Kidney glomerular epithelial cell (primary cell): ENCODE measurements around the gene UBA52.
"Not testable (repeated sequence)": the region's sequence is repeated elsewhere in the genome, so short reads cannot be mapped to it uniquely, and the experiment has no call there.

Experiments
- DNase-seq: peaks from one replicate; lab custom pipeline; 2025; lab: John Stamatoyannopoulos, UW

The UBA52 gene

GRCh38 chr19:18557411-18558201, 14.1 kb upstream of the UBA52 start, which contains the start of gene KXD1:
TSS of gene KXD1 (plus strand) at chr19:18557870. CDS start at chr19:18562057, 4,187 bp downstream.
- DNase-seq: peak; percentile 89

GRCh38 chr19:18558202-18558555, 13.5 kb upstream of the UBA52 start:
- no peak for DNase-seq

GRCh38 chr19:18558604-18559003, 13.1 kb upstream of the UBA52 start:
- DNase-seq: no peak

- DNase-seq: no peak
Observed at GRCh38 chr19:18559685-18560084, 12.0 kb upstream of the UBA52 start.

- DNase-seq: no peak
Observed at GRCh38 chr19:18562086-18562485, 9.6 kb upstream of the UBA52 start.

- DNase-seq: no peak
Observed at GRCh38 chr19:18566953-18567352, 4.7 kb upstream of the UBA52 start.

GRCh38 chr19:18568367-18568766, 3.3 kb upstream of the UBA52 start:
- DNase-seq: no peak

GRCh38 chr19:18574691-18575291, 3.1 kb downstream of the UBA52 start:
- no peak for DNase-seq

- DNase-seq: no peak
Observed at GRCh38 chr19:18576383-18576782, 4.7 kb downstream of the UBA52 start.

- DNase-seq: no peak
Observed at GRCh38 chr19:18577365-18577914, 5.8 kb downstream of the UBA52 start.

GRCh38 chr19:18580311-18580710, 8.7 kb downstream of the UBA52 start:
- no peak for DNase-seq

- DNase-seq: no peak
Observed at GRCh38 chr19:18586306-18586705, 14.6 kb downstream of the UBA52 start.

- DNase-seq: no peak
Observed at GRCh38 chr19:18587561-18587960, 15.9 kb downstream of the UBA52 start.

GRCh38 chr19:18587962-18588610, 16.4 kb downstream of the UBA52 start:
- no peak for DNase-seq

GRCh38 chr19:18588611-18589379, 17.1 kb downstream of the UBA52 start, which contains the start of gene REX1BD:
TSS of gene REX1BD (plus strand) at chr19:18588798. CDS start at chr19:18588802, 4 bp downstream.
- peak; percentile 35 for DNase-seq

GRCh38 chr19:18589380-18590272, 18.0 kb downstream of the UBA52 start:
- DNase-seq: peak; percentile 30

- DNase-seq: peak; percentile 9
Observed at GRCh38 chr19:18590273-18591272, 18.9 kb downstream of the UBA52 start.

- no peak for DNase-seq
Observed at GRCh38 chr19:18591735-18592385, 20.2 kb downstream of the UBA52 start.

- not testable (repeated sequence) for DNase-seq
Observed at GRCh38 chr19:18592732-18593131, 21.1 kb downstream of the UBA52 start.
